B cell (primary cell): ENCODE data around the gene HTATIP2. TPM values are rescaled to one million over a fixed set of nuclear protein-coding genes. Genes with fewer than 3 reads are reported as not detected.

Experiments
- ATAC-seq: fragments of 200-7000 bp; cut with Tn5 transposase; one replicate; pipeline ENCODE4 v1.10.0; 2021; ENCODE audit warnings: low read depth, mild to moderate bottlenecking, moderate number of reproducible peaks, moderate library complexity
- CTCF ChIA-PET: fragments of 350-600 bp; sonication (Branson Sonifier 250); formaldehyde crosslinking; loops from one replicate; lab custom pipeline; 2021; ENCODE audit warnings: antibody characterized with exemption, inconsistent platforms; lab: Charles Lee
- POLR2A ChIA-PET: fragments of 350-600 bp; sonication (Branson Sonifier 250); formaldehyde crosslinking; loops from one replicate; lab custom pipeline; 2021; ENCODE audit warnings: antibody characterized with exemption; lab: Charles Lee
- DNase-seq: peaks from one replicate; pipeline ENCODE4 v3.0.0; 2013
- H2AFZ ChIP-seq: 2 replicates; pipeline ENCODE4 v1.6.1; 2012; ENCODE audit warnings: mild to moderate bottlenecking, low read depth, low read length; ENCODE audit not compliant: insufficient read depth, poor library complexity, severe bottlenecking
- H3K27ac ChIP-seq, 2 donors: 1 replicate in 1 of 2; 2 replicates in 1 of 2; pipeline ENCODE4 v1.5.1; 2012 to 2013; ENCODE audit warnings: low read length in 2 of 2, mild to moderate bottlenecking in 2 of 2, moderate library complexity in 1 of 2
- H3K27me3 ChIP-seq, 4 experiments: fragments of 200-600 bp in 1 of 4; sonication (generic) in 1 of 4; replicated peaks in 1 of 4; 1 replicate in 2 of 4; 2 replicates in 2 of 4; pipeline versions ENCODE4 v1.6.1 to v1.7.0; 2013 to 2016; ENCODE audit warnings: low read length in 3 of 4, mild to moderate bottlenecking in 2 of 4, mixed read lengths in 1 of 4, moderate library complexity in 1 of 4; ENCODE audit not compliant: insufficient read depth in 4 of 4, control insufficient read depth in 3 of 4; ENCODE audit errors: control extremely low read depth in 1 of 4
- H3K36me3 ChIP-seq, 2 experiments: replicated peaks in 1 of 2; 1 replicate in 1 of 2; 2 replicates in 1 of 2; pipeline versions ENCODE4 v1.6.1 to v1.7.1; 2013; ENCODE audit warnings: low read length in 1 of 2; ENCODE audit not compliant: insufficient read depth in 2 of 2, control insufficient read depth in 1 of 2; ENCODE audit errors: control extremely low read depth in 1 of 2, extremely low read depth in 1 of 2
- H3K4me1 ChIP-seq, 2 donors: fragments of 200-600 bp in 1 of 2; sonication (generic) in 1 of 2; 1 replicate in 1 of 2; 2 replicates in 1 of 2; pipeline versions ENCODE4 v1.5.1 to v1.6.1; 2013 to 2017; ENCODE audit warnings: low read length in 2 of 2; ENCODE audit not compliant: control insufficient read depth in 2 of 2, insufficient read depth in 2 of 2
- H3K4me2 ChIP-seq: replicated peaks from 2 replicates; pipeline ENCODE3; 2012; ENCODE audit warnings: mild to moderate bottlenecking, low read depth, low read length; ENCODE audit not compliant: poor library complexity, severe bottlenecking
- H3K4me3 ChIP-seq, 5 experiments: fragments of 200-600 bp in 1 of 5; sonication (generic) in 1 of 5; 1 replicate in 3 of 5; 2 replicates in 2 of 5; pipeline versions ENCODE4 v1.5.1 to v1.7.0; 2011 to 2016; ENCODE audit warnings: low read length in 4 of 5, mild to moderate bottlenecking in 4 of 5, low read depth in 2 of 5, control low read depth in 1 of 5, moderate library complexity in 1 of 5; ENCODE audit not compliant: insufficient read depth in 1 of 5; ENCODE audit errors: control extremely low read depth in 1 of 5, extremely low read depth in 1 of 5
- H3K79me2 ChIP-seq: fragments of 200-600 bp; sonication (generic); one replicate; pipeline ENCODE4 v1.6.0; 2016; ENCODE audit warnings: low read length; ENCODE audit not compliant: control insufficient read depth, insufficient read depth
- H3K9ac ChIP-seq: fragments of 200-600 bp; sonication (generic); 2 replicates; pipeline ENCODE4 v1.6.1; 2017; ENCODE audit warnings: mild to moderate bottlenecking, low read length, moderate library complexity
- H3K9me3 ChIP-seq, 3 donors: one replicate each; pipeline versions ENCODE4 v1.6.1 to v1.7.1; 2013; ENCODE audit warnings: low read length in 2 of 3; ENCODE audit not compliant: control insufficient read depth in 2 of 3, insufficient read depth in 1 of 3; ENCODE audit errors: control extremely low read depth in 1 of 3
- H4K20me1 ChIP-seq: 2 replicates; pipeline ENCODE4 v1.6.0; 2012; ENCODE audit warnings: mild to moderate bottlenecking, low read length; ENCODE audit not compliant: insufficient read depth, control insufficient read depth, poor library complexity, severe bottlenecking
- H3K27ac Mint-ChIP-seq: one replicate; pipeline ENCODE4 v1.8.0; 2021; ENCODE audit warnings: mixed read lengths
- H3K27me3 Mint-ChIP-seq: one replicate; pipeline ENCODE4 v1.8.0; 2021; ENCODE audit warnings: mixed read lengths
- H3K4me1 Mint-ChIP-seq: one replicate; pipeline ENCODE4 v1.8.0; 2021; ENCODE audit warnings: mixed read lengths
- H3K4me3 Mint-ChIP-seq: one replicate; pipeline ENCODE4 v1.8.0; 2021; ENCODE audit warnings: mixed read lengths
- H3K9me3 Mint-ChIP-seq: one replicate; pipeline ENCODE4 v1.8.0; 2022; ENCODE audit warnings: mixed read lengths; ENCODE audit not compliant: insufficient read depth
- EZH2 ChIP-seq: IDR thresholded peaks from 2 replicates; pipeline ENCODE4 v1.6.1; 2012; ENCODE audit warnings: borderline replicate concordance, low read depth, mild to moderate bottlenecking, moderate library complexity, low read length; ENCODE audit not compliant: insufficient read depth, poor library complexity, severe bottlenecking
- WGBS: methylation state at CpG from one replicate; pipeline ENCODE4 v1.1.5; 2013; ENCODE audit warnings: missing lambda C conversion rate; ENCODE audit not compliant: insufficient coverage; 5-methylcytosine and 5-hydroxymethylcytosine counted together
- intact Hi-C: fragments of 100-400 bp; cut with micrococcal nuclease; formaldehyde crosslinking; loops from one replicate; pipeline ENCODE4 v1.10.0; 2022
- polyA plus RNA-seq: library from polyadenylated mRNA; depleted of rRNA; stranded (reverse); fragments of >200 nt; gene quantifications from 2 replicates; pipeline ENCODE4 v1.2.3, GENCODE V29; 2012
- total RNA-seq, 2 donors: library from RNA; stranded (reverse); fragments of 120-200 nt in 1 of 2; gene quantifications; 1 replicate in 1 of 2; 2 replicates in 1 of 2; pipeline versions ENCODE4 v1.2.3 to v1.2.4, GENCODE V29; 2013 to 2022
- TF ChIP-seq, protein P1 (sequence below): fragments of 200-600 bp; IDR thresholded peaks from one replicate; pipeline ENCODE4 v1.8.0; 2022; ENCODE audit warnings: antibody characterized with exemption, mild to moderate bottlenecking

Gene HTATIP2
- total and polyA plus RNA-seq, 2 donors (not counting 1 experiment from before 2014, with no cell fraction given) = 18.2 to 31.2 TPM

DNA sequence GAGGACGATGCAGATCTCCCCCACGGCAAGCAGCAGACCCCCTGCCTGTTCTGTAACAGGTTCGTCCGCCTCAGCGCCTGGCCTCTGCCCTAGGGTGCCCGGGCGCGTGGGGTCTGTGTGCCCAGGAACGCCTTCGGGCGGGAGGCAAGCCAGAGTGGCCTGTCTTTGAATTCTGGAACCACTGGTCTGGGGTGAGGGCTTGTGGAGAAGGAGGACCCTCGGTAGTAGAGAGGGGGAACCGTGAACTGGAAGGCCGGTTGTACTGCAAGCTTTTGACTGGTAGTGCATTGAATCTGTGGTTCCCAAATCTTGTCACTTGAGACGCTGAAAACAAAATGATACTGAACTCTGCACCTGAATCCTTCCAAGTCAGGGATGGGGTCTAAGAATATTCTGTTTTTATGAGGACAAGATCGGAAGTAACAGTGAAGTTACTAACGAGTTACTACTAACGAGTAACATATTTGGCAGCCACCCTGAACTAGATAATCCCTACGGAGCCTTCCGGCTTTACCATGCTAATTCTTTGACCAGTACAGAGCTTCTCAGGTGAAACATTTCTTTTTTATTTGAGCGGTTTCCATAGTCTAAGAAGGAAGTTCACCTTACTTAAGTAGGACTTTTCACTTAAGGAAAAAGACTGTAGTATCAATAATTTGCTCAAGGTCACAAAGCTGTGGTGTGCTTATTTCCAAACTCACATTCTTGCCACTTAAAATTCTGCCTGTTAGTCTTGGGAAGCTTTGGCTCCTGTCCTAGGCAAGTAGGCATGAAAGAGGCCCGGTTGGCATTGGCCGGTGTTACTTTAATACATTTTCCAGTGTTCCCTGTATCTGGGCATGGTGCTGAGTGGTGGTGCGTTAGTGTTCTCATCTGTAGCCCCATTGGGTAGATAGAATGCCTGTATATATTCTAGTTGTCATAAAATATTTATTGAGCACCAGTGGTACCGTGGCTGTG, 24.9 kb downstream of the HTATIP2 start:
- peak overlapping the region; percentile 76 to 92 for H3K27ac ChIP-seq
- DNase-seq (no peak), ATAC-seq (peak; percentile 1)
- H3K79me2 ChIP-seq = peaks cover 19% of the 10 kb centered on the region
- ChIA-PET POLR2A (no interaction called here), CTCF (interaction anchor here (1.2 to 2.0 kb wide), 2 partner anchors 9 to 34 kb away, joined by 3 to 4 read pairs; no protein-coding TSS in a partner anchor)
- Mint-ChIP-seq H3K27ac (peak overlapping the region; percentile 100), H3K4me1 (peaks cover 23% of the 10 kb centered on the region), H3K9me3 (no peaks in the 10 kb centered on the region), H3K27me3 (no peaks in the 10 kb centered on the region), H3K4me3 (peak overlapping the region; percentile 96)
- WGBS = 1% methylated on average over 16 of the region's 25 CpGs
- peak overlapping the region; percentile 27 to 95 (median 92) for H3K4me3 ChIP-seq
- intact Hi-C loops = loop anchor here (5.0 kb wide), 1 partner anchor 1271 kb away; the partner anchor contains the start of gene ZDHHC13
- peak overlapping the region; percentile 98 for H3K9ac ChIP-seq
- TF ChIP-seq, protein P1, sequence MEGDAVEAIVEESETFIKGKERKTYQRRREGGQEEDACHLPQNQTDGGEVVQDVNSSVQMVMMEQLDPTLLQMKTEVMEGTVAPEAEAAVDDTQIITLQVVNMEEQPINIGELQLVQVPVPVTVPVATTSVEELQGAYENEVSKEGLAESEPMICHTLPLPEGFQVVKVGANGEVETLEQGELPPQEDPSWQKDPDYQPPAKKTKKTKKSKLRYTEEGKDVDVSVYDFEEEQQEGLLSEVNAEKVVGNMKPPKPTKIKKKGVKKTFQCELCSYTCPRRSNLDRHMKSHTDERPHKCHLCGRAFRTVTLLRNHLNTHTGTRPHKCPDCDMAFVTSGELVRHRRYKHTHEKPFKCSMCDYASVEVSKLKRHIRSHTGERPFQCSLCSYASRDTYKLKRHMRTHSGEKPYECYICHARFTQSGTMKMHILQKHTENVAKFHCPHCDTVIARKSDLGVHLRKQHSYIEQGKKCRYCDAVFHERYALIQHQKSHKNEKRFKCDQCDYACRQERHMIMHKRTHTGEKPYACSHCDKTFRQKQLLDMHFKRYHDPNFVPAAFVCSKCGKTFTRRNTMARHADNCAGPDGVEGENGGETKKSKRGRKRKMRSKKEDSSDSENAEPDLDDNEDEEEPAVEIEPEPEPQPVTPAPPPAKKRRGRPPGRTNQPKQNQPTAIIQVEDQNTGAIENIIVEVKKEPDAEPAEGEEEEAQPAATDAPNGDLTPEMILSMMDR = no peak
- TF ChIP-seq EZH2 = no peak
- no peaks in the 10 kb centered on the region for H4K20me1 ChIP-seq
- H3K4me2 ChIP-seq = peak overlapping the region; percentile 81
- H3K36me3 ChIP-seq = peaks cover 5 to 8% of the 10 kb centered on the region in 2 experiments
- peak overlapping the region; percentile 96 for H2AFZ ChIP-seq
- H3K9me3 ChIP-seq = no peaks in the 10 kb centered on the region
- H3K27me3 ChIP-seq = no peaks in the 10 kb centered on the region
- peaks cover 11 to 15% of the 10 kb centered on the region in 2 donors for H3K4me1 ChIP-seq

DNA sequence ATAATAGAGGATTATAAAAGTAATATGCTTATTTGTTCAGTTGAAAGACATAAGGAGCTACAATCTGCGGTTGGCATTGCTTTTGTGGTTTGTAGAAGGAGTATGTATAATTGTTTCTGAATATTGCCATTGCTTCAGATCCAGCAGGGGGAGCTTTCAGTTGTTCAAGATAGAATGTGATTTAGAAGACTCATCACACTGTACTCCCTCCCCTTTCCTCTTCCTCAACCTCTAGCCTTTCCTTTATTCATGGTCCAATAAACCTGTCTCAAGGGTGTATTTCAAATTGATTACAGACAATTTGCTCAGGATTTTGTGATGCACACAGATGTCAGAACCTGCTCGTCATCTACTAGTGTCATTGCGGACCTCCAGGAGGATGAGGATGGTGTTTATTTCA, 33.8 kb downstream of the HTATIP2 start:
- ATAC-seq = no peak
- Histone ChIP-seq H3K4me1 (no peaks in the 10 kb centered on the region), H3K27ac (no peak overlapping the region), H3K36me3 (peaks cover 20 to 31% of the 10 kb centered on the region in 2 experiments), H3K9me3 (no peaks in the 10 kb centered on the region), H3K27me3 (no peaks in the 10 kb centered on the region), H3K79me2 (no peaks in the 10 kb centered on the region), H3K4me2 (no peak overlapping the region), H4K20me1 (no peaks in the 10 kb centered on the region), H2AFZ (no peak overlapping the region), H3K4me3 (no peak overlapping the region), H3K9ac (no peak overlapping the region)
- Mint-ChIP-seq H3K4me1 (peaks cover 3% of the 10 kb centered on the region), H3K27ac (no peak overlapping the region), H3K27me3 (no peaks in the 10 kb centered on the region), H3K4me3 (no peak overlapping the region), H3K9me3 (no peaks in the 10 kb centered on the region)
- no peak for TF ChIP-seq EZH2
- TF ChIP-seq, protein P1 = peak; percentile 54
- WGBS = 81% methylated on average over 3 of the region's 3 CpGs
- intact Hi-C loops = no loop called here
- ChIA-PET CTCF (interaction anchor here (1.0 to 1.5 kb wide), 4 partner anchors 9 to 25 kb away, joined by 3 to 5 read pairs (median 4); no protein-coding TSS in a partner anchor), POLR2A (no interaction called here)
- peak; percentile 27 for DNase-seq
